A172 (cell line): Measurements from ENCODE around the gene NPDC1. TPM values are rescaled to one million over a fixed set of nuclear protein-coding genes. Genes with fewer than 3 reads are reported as not detected.
"Not testable (repeated sequence)": the region's sequence is repeated elsewhere in the genome, so short reads cannot be mapped to it uniquely, and the experiment has no call there.

ENCODE experiments used
- DNase-seq: peaks from one replicate; pipeline ENCODE4 v3.0.0-alpha.2; 2015; ENCODE audit warnings: low spot score
- total RNA-seq: library from RNA; depleted of rRNA; stranded (reverse); fragments of >200 nt; shearing (Covaris generic); gene quantifications from 2 replicates; pipeline ENCODE4 v1.2.3, GENCODE V29; 2014

The NPDC1 gene
- total RNA-seq, 1 experiment from 2014 or later, result 49.6 TPM

DNA sequence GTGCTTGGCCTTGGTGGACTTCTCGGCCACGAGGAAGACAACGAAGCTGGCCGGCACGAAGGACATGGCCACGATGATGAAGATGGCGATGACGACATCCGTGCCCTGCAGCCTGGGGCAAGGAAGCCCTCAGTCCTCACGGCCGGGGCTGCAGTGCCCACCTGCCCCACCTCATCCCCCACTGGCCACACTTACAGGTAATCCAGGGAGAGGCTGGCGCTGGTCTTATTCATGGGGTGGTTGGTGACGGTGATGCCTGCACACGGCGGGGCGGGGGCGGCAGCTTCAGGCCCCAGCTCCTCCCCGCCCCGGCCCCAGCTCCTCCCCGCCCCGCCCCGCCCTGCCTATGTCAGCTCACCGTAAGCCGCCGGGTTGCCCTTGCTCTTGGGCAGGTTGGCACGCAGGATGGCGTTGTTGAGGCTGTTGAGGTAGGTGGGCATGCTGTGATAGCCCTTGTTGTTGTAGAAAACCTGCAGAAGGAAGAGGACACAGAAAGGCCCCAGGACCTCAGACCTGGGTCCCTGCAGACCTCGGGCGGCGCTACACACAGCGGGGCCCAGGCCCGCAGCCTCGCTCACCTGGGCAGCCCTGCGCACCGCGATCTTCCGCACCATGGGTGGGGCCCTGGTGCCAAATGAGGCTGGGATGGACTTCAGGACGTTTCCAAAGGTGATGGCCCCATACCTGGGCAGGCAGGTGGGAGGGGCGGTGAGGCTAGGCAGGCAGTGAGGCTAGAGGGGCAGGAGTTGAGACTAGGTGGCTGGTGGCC is 33.9 kb downstream of the NPDC1 start:
- no peak for DNase-seq

DNA sequence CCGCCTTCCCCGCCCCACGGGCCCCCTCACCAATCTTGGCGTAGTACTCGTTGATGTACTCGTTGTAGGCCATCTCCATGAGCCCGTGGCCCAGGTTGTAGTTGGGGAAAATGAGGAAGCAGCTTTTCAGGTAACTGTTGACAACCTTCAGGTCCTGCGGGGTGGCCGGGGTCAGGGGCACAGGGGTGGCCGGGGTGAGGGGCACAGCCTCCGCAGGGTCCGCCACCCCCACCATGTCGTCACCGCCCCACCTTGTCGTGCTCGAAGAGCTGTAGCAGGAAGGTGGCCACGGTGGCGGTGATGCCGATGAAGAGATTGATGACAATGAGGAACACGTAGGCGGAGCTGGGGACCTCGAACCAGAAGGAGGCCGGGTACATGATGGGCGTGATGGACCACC is 34.8 kb downstream of the NPDC1 start:
- DNase-seq, result no peak

DNA sequence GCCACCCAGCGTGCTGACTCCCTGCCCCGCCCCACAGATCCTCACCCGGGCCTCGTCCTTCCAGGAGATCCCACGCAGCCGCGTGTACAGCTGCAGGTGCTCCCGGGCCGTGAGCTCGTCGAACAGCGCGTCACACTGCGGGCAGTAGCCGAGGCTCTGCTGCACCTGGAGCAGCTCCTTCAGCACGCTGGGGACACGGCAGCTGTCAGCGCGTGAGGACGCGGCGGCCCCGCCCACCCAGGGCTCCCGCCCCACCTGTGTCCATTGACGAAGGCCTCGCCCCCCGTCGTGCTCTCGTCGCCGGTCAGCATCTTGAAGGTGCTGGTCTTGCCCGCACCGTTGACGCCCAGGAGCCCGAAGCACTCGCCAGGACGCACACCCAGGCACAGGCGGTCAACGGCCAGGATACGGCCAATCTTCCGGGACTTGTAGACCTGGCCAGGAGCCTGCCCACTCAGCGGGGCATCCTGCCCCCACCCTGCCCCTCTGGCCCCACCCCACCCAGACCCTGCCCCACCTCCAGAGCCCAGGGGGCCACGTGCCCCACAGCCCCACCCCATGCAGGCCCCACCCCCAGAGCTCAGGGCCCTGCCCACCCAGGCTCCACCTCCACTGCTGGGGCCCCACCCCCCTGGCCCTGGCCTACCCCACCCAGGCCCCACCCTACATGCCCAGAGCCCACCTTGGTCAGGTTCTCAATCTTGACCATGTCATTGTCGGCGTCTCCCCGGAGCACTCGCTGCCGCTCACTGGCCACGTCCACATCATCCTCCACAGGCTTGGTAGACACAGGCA is 35.8 kb downstream of the NPDC1 start:
- no peak for DNase-seq

DNA sequence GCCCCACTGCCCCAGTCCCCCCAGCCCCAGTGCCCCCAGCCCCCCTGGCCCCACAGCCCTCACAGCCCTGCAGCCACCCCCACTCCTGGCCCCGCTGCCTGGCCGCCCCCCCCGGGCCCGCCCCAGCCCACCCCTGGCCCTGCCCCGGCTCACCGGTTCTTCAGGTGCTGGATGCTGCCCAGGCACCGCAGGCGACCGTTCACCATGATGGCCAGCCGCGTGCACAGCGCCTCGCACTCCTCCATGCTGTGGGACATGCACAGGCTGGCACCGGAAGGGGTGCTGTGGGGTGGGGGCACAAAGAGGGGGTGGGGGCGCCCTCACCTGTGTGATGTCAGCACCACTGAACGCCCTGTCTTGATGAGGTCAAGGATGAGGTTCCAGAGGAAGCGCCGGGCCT is 36.8 kb downstream of the NPDC1 start:
- DNase-seq, result no peak

DNA sequence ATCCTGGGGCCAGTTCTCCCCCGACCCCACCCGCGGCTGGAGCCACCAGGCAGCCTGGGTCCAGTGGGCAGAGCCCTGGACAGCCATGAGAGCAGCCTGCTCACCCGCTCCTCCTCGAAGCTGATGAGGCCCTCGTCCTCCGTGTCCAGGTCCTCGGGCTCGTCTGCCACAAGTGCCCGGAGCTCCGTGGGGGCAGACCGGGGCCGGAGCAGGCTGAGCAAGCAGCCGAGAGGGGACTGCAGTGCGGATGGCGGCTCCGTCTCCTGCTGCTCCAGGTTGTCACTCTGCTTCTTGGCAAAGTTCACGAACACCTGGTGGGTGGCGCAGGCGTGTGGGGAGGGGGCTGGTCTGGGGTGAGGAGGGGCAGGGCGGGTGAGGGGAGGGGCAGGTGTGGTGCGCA is 37.7 kb downstream of the NPDC1 start:
- no peak for DNase-seq

DNA sequence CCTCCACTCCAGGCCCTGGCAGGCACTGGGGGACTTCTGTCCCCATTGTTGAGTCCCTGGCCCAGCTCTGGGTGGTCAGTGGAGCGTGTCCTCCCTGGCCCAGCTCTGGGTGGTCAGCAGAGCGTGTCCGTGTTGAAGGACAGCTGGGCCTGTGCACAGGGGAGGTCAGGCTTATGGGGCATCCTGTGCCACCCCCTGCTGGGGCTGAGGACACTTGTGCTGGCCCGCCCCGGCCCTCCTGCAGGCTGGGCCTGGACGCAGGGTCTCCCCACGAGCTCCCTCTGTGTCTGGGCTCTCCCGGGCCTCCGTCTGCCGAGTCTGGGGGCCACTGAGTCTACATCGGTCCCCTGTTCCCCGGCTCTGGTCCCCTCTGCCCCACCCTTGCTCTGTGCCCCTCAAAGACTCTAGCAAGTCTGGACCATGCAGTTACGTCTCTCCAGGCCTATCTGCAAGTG is 38.1 kb downstream of the NPDC1 start:
- no peak for DNase-seq

DNA sequence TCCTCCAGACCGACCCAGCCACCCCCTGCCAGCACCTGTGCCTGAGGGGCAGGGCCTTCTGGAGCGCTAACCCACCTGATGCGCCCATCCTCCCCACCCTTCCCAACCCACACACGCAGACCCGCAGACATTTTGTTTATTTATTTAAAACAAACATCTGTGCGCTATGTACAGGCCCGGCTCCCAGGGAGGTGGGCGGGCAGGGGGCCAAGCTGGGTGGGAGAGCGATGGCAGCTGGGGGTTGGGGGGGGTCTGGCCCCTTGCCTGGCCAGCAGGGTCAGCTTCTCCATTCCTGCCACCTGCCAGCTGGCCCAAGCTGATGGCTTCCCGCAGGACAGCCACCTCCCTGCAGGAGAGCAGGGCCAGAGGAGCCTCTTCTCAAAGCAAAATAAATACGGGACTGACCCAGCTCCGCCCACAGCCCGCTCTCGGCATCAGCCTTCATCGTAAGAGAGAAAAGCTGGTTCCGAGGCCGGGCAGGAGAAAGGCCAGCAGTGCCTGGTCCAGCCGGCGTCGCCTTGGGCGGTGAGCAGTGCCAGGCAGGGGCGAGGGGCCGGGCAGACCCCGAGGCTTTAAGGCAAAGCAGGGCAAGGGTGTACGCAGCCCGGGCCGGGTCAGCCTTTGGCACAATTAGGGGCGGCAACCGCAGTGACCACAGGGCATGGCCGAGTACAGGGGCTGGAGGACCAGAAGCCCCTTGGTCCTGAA is 38.7 kb downstream of the NPDC1 start:
- no peak for DNase-seq

DNA sequence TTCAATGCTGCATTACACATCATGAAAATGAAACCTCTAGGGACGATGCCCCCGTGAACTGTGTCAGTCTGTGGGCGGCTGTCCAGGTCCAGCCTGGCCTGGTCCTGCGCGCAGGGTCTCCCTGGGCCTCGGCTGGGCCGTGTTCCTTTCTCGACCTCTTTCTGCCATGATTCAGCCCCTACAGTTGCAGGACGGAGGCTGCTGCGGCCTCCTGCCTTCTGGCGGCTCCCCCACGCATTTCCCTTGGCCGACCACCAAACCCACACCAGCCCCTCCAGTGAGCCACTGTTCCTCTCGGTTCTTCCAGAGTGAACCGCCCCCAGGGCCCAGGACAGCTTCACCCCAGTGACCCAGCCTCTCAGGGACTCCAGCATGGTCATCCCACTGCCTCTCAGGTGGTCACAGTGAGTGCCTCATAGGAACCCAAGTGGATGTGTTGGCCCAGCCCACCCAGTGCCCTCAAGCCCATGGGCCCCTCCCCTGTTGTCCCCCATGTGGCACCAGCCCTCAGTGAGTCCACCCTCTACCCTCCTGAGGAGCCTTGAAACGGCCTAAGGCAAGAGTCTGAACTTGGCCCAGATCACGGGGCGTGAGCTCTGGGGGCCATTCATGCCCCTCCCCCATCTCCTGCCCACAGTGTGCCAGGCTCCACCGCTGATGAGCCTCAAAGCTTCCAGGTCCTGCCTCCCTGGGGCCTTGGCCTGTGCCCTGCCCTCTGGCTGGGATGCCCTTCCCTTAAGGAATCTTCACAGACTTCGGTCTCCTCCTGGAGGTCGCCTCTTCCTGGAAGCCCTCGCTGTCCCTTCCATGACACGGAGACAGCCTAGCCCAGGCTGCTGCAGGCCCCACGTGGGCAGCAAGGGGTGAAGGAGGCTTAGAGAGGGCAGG is 39.6 kb downstream of the NPDC1 start:
- no peak for DNase-seq

DNA sequence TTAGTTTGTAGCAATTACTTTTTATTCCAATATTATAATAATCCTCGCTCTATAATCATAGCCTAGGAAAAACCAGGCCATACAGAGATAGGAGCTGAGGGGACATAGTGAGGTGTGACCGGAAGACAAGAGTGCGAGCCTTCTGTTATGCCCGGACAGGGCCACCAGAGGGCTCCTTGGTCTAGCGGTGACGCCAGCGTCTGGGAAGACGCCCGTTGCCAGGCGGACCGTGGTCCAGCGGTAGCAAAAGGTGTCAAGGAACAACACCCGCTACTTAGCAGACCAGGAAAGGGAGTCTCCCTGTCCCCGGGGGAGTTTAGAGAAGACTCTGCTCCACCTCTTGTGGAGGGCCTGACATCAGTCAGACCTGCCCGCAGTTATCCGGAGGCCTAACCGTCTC is 41.7 kb downstream of the NPDC1 start:
- DNase-seq, result not testable (repeated sequence)

DNA sequence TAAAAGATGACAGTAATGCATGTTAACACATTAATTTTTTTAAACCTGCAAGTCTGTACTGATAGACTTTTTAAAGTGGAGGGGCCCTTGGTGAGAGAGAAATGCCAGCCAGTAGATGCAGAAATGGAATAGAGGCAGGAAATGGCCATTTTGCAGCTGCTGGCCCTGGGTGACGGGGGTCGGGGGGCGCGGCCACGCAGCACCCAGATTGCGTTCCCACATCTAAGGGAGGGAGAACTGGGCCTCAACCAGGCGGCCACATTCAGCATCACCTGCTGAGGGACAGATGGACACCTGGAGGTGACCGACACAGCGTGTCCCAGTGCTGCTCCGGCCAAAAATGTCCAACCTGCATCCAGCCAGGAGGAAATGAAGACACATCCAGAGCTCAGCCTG is 43.3 kb downstream of the NPDC1 start:
- no peak for DNase-seq

DNA sequence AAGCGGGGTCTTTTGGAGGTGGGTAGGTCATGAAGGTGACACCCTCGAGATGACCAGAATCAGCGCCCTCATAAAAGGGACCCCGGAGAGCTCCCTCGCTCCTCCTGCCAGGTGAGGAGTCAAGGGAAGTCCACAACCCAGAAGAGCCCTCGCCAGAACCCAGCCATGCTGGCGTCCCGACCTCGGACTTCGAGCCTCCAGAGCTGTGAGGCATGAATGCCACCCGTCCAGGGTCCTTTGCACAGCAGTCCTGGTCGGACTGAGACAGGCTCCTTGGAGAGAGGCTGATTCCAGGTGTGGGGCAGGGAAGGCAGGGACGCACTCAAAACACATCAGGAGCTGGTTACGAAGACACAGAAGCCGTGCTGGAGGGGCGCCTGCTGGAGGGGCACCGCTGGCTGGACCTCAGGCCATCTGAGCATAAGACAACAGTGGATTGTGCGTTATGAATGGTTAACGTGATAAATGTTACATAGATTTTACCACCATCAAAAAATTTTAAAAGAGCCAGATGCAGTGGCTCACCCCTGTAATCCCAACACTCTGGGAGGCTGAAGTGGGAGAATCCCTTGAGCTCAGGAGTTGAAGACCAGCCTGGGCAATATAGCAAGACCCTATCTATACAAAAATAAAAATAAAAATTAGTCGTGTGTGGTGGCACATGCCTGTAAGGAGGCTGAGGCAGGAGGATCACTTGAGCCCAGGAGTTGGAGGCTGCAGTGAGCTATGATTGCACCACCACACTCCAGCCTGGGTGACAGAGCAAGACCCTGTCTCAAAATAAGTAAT is 43.9 kb downstream of the NPDC1 start:
- no peak for DNase-seq

DNA sequence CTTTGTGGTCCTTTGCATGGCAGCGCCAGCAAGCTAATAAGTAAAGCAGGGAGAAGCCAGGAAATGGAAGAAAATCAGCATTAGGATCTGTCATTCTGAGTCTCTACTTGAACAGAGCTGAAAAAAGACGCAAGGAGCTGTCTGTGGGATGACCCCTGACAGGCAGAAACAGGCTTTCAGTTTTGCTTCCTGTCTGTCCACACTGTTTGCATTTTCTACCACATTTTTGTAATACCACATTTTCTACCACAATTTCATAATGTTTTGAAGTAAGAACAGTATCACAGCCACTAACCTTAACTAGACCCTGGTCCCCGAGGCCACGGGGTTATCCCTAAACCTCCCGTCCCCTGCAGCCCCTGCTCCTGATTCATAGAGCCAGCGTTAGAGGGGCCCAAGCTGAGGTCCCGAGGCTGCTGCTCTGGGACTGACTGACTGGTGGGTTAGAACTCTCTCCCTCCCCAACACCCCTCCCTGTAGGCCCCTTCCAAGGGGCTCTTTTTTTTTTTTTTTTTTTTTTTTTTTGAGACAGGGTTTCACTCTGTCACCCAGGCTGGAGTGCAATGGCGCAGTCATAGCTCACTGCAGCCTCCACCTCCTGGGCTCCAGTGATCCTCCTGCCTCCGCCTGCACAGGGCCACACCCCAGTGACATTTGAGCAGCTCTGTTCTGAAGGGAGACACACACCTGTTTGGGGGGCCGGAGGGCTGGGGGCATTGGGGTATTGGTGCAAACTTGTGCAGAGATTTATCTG is 45.6 kb downstream of the NPDC1 start:
- peak; percentile 48 for DNase-seq

DNA sequence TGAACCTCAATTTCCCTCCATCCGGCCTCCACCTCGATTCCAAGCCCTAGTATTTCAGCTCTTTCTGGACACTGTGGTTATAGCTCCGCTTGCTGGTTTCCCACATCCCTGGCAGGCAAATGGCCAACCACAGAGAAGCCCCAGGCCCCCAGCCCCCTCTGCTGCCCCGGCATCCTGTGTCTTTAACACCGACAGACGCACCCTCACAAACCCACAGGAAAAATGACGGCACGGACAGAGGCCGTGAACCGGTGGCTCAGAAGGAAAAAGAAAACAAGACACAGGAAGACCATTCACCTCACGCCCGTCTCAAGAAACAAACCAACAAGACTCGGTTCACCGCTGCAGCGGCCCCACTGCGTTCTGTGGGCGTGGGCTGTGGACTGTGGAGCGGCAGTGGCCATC is 48.1 kb downstream of the NPDC1 start:
- DNase-seq, result peak; percentile 40

DNA sequence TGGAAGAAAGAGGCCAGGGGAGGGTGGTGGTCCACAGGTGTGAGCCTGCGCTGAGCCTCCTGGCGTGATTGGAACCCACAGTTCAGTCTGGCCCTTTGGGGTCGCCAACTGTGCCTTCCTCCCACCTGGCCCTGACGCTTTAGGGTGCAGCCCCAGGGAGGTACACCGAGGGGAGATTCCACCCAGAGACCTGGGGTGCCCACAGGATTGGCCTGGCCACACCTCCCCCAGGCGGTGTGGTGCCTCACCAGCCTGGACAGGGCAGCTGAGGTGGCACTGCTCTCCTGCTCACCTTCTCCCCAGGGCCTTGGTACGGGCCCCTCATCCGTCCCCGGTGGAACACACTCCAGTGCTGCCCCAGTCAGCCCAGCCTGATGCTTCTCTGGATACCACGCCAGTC is 48.6 kb downstream of the NPDC1 start:
- DNase-seq, result peak; percentile 45

DNA sequence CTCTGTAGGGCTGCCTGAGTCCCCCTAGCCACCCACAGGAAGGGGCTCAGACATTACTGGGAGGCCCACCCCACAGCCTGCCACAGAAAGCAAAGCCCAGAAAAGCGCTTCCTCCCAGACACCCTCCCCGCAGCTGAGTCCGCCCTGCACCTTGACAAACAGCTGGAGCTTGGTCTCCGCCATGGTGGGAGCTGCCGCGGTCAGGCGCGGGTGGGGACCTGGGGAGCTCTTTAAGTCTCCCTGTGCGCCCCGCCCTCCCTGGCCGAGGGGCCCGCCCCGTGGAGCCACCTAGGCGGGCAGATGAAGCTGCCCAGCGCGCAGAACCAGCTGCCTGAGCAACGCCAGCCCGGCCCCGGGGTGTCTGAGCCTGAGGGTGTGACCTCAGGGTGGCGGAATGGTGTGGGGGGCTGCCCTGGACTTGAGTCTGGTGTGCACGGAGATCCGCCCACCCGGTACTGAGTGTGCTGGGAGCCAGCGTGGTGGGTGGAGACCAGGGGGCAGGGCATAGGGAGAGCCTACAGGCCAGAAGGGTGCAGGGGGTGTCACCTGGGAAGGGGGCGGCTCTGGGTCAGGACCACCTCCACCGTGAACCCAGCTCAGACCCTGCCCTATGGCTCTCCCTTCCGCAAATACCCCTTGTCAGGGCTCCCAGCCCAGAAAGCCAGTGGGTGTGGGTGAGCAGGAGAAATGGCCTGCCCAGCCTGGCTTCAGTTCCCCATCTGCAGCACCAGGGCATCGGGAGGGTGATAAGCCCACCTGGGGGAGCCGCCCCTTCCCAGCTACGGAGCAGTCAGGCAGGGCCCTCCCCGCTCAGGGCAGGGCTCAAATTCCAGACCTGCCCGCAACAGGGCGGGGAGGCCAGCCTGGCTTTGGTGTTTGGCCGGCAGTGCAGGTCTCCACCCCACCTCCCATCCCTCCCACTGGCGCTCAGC is 49.4 kb downstream of the NPDC1 start, which contains the start of gene CLIC3:
CLIC3 (minus strand) TSS at position 208 of the 932 bp plus-strand sequence; CDS start at position 183, 25 bp downstream.
- DNase-seq, result peak; percentile 88

DNA sequence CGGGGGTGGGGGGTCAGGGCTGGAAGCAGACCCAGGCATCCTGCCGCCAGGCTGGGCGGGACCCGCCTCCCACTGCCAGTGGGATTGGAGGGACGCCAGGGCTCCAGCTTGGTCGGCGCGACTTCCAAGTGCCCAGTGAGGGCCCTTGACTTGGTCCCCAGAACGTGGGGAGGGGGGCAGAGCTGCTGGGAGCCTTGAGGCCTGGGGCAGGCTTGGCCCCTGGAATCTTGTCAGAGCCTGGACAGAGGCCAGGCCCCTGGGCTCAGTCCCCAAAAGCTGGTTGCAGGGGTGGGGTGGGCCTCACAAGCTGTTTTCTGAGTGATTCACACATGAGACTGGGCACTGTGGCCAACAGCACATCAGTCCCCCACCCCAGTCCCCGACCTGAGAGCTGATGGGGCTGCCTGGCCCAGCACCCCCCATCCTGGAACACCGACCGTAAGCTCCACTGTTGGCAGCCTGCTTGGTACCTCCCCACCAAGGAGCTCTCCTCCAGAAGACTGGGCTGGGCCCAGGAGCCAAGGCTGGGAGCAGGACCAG is 50.1 kb downstream of the NPDC1 start:
- DNase-seq, result peak; percentile 81

DNA sequence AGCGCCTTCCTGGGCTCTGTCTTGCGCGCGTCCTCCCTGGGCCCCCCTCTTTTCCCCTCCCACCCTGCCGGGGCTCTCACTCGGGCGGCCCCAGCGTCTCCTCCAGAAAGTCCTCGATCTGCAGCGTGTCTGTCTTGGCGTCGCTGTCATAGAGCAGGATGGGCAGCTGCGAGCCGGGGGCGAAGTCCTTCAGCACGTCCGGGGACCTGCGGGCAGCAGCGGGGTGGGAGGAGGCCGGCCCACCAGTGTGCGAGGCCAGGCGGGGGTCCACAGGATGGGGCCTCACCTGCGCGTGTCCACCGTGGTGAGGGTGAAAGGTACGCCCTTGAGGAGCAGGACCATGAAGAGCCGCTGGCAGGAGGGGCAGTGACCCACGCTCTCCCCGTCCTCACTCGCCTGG is 50.6 kb downstream of the NPDC1 start:
- DNase-seq, result no peak

DNA sequence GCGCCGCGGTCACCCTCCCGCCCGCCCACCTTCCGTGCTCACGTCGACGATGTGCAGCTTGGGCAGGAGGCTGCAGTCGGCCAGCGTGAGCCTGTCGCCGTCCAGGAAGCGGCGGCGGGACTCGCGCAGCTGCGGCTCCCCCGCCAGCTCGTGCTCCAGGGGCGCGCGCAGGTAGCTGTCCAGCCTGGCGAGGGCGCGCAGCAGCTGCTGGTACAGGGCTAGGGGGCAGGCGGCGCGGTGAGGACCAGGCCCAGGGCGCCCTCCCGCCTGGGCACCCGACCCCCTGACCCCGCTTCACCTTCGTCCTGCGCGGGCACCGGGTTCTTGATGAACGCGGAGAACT is 51.1 kb downstream of the NPDC1 start:
- no peak for DNase-seq
